Lower leg skin (tissue), 4 donors: ENCODE data around the gene PLEKHO1. TPM values are rescaled to one million over a fixed set of nuclear protein-coding genes. Genes with fewer than 3 reads are reported as not detected.
"Not testable (repeated sequence)": the region's sequence is repeated elsewhere in the genome, so short reads cannot be mapped to it uniquely, and the experiment has no call there.

ENCODE experiments used
- DNase-seq, 2 donors: peaks; one replicate each; pipeline ENCODE4 v3.0.0-alpha.2; 2019; ENCODE audit warnings: low spot score in 2 of 2
- H3K4me3 ChIP-seq: fragments of 200-600 bp; sonication (generic); 2 replicates; pipeline ENCODE4 v1.5.1; 2017; ENCODE audit warnings: mild to moderate bottlenecking, low read depth; ENCODE audit not compliant: poor library complexity, severe bottlenecking
- POLR2A ChIP-seq, 2 donors: fragments of 450-650 bp; IDR thresholded peaks; one replicate each; pipeline ENCODE4 v1.6.1; 2016 to 2017; ENCODE audit warnings: antibody characterized with exemption in 2 of 2, mild to moderate bottlenecking in 1 of 2, moderate library complexity in 1 of 2
- WGBS, 2 donors: methylation state at CpG; one replicate each; pipeline ENCODE4 v1.1.5; 2018; 5-methylcytosine and 5-hydroxymethylcytosine counted together
- intact Hi-C: fragments of 100-400 bp; cut with DNase I; formaldehyde crosslinking; loops from one replicate; pipeline ENCODE4 v1.15.0; 2023; ENCODE audit warnings: low total_unique reads
- total RNA-seq, 4 donors: library from RNA; depleted of rRNA; stranded (reverse); fragments of >200 nt; gene quantifications; one replicate each; pipeline ENCODE4 v1.1.0, GENCODE V29; 2016
- TF ChIP-seq, protein P1 (sequence below), 3 donors: fragments of 450-650 bp; IDR thresholded peaks; one replicate each; pipeline ENCODE4 v1.5.1; 2016; ENCODE audit warnings: antibody characterized with exemption in 3 of 3, mild to moderate bottlenecking in 3 of 3, moderate library complexity in 2 of 3

Gene PLEKHO1
- total RNA-seq, 4 donors from 2014 or later: 8.7 to 15.4 (median 11.4) TPM

DNA sequence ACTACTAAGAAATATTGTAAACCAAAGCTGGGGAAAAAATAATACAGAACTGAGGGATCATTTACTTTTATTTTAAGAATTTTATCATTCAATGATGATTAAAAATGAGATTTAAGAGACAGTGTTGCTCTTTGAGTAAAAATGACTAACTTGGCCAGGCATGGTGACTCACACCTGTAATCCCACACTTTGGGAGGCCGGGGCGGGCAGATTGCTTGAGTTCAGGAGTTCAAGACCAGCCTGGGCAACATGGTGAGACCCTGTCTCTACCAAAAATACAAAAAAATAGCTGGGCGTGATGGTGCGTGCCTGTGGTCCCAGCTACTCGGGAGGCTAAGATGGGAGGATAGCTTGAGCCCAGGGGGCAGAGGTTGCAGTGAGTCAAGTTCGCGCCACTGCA, 21.8 kb upstream of the PLEKHO1 start:
- TF ChIP-seq POLR2A (IDR thresholded peaks at IDR 0.05): no peak
- TF ChIP-seq, protein P1, sequence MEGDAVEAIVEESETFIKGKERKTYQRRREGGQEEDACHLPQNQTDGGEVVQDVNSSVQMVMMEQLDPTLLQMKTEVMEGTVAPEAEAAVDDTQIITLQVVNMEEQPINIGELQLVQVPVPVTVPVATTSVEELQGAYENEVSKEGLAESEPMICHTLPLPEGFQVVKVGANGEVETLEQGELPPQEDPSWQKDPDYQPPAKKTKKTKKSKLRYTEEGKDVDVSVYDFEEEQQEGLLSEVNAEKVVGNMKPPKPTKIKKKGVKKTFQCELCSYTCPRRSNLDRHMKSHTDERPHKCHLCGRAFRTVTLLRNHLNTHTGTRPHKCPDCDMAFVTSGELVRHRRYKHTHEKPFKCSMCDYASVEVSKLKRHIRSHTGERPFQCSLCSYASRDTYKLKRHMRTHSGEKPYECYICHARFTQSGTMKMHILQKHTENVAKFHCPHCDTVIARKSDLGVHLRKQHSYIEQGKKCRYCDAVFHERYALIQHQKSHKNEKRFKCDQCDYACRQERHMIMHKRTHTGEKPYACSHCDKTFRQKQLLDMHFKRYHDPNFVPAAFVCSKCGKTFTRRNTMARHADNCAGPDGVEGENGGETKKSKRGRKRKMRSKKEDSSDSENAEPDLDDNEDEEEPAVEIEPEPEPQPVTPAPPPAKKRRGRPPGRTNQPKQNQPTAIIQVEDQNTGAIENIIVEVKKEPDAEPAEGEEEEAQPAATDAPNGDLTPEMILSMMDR (IDR thresholded peaks at IDR 0.05): no peak
- intact Hi-C loops: no loop called here
- WGBS, 2 donors: 95% methylated on average over 7 of the region's 7 CpGs
- H3K4me3 ChIP-seq: no peak overlapping the region
- no peak for DNase-seq

DNA sequence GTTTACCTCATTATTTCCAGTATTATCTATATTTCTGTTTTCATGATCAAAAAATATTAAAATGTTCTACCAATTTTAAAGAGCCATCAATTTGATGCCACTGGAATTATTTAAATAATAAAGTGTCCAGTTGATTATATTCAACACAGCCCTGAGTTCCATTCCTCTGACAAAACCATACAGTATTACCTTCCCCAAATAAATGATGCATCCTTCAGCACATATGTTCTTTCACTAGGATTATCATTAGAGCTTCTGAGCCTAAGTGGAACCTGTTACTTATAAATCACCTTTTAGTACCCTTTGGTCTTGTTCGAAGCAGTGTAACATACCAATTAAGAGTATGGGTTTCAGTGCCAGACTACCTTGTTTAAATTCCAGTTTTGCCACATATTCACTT, 17.3 kb upstream of the PLEKHO1 start:
- WGBS, 2 donors: 76 to 79% methylated on average over 1 of the region's 1 CpG
- DNase-seq: no peak
- H3K4me3 ChIP-seq: no peak overlapping the region
- intact Hi-C loops: no loop called here
- TF ChIP-seq, protein P1 (IDR thresholded peaks at IDR 0.05): no peak
- no peak for TF ChIP-seq POLR2A (IDR thresholded peaks at IDR 0.05)

DNA sequence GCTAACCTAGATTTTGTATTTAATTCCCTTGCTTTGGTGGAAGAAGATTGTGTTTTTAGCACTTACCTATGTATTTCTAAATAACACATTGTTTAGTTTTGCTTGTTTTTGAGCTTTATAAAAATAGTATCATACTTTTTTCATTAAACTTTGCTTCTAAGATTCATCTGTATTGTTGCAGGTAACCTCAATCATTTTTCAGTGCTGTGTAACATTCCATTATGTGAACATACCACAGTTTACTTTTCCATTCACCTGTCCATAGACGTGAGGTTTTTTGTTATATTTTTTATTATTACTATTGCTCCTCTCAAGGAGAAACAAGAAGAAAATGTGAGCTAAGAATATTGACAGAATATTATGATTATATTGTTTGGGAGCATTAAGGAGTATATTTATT, 15.2 kb upstream of the PLEKHO1 start:
- intact Hi-C loops: no loop called here
- 97% methylated on average over 1 of the region's 1 CpG for WGBS, 2 donors
- no peak for DNase-seq
- H3K4me3 ChIP-seq: no peak overlapping the region
- TF ChIP-seq, protein P1 (IDR thresholded peaks at IDR 0.05): no peak
- TF ChIP-seq POLR2A (IDR thresholded peaks at IDR 0.05): no peak

DNA sequence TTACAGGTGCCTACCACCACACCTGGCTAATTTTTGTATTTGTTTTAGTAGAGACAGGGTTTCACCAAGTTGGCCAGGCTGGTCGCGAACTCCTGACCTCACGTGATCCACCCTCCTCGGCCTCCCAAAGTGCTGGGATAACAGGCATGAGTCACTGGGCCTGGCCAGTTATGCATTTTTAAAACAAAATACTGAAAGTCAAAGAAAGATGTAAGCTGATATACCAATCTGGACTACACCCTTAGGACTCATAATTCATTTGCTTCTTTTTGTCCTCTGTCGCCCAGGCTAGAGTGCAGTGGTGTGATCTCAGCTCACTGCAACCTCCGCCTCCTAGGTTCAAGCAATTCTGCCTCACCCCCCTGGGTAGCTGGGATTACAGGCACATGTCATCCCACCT, 14.3 kb upstream of the PLEKHO1 start:
- intact Hi-C loops, DNase-seq, H3K4me3 ChIP-seq: not testable (repeated sequence)
- WGBS, 2 donors: 89 to 92% methylated on average over 6 of the region's 6 CpGs

DNA sequence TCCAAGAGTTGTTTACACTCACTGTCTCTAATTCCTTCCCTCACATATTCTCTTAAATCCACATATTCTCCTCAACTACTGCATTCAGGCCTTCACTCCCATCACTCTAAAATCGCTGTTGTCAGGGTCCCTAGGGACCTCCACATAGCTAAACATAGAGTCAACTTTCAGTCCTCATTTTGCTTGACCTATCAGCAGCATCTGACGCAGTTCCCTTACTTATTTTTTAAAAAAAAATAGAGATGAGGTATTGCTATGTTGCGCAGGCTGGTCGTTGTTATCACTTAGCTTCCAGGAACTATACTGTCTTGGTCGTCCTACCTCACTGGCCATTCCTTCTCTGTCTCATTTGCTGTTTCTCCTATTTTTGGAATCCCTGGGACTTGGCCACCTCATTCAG, 11.7 kb upstream of the PLEKHO1 start:
- intact Hi-C loops: no loop called here
- 84 to 89% methylated on average over 5 of the region's 5 CpGs for WGBS, 2 donors
- no peak for DNase-seq
- no peak overlapping the region for H3K4me3 ChIP-seq
- TF ChIP-seq, protein P1 (IDR thresholded peaks at IDR 0.05): no peak
- TF ChIP-seq POLR2A (IDR thresholded peaks at IDR 0.05): no peak

DNA sequence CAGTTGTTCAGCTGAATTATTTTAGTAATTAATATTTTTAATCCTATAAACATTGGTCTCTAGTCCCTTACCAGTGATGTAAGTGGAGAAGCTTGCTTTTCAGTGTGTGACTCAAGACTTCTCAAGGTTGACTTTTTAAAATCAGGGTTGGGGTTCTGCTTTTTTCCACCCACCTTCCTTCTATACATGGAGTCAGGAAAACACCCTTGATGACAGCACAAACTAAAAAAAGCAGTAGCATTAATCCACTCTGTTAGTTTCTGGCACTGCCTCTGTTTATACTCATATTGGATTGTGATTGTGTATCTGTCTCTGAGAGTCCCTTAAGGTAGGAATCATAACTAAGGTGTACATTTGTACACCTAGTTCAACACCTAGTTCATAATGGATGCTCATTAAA, 8.3 kb upstream of the PLEKHO1 start:
- TF ChIP-seq, protein P1 (IDR thresholded peaks at IDR 0.05): no peak
- TF ChIP-seq POLR2A (IDR thresholded peaks at IDR 0.05): no peak
- DNase-seq: no peak
- intact Hi-C loops: no loop called here
- H3K4me3 ChIP-seq: no peak overlapping the region
